ENCODE measurements around the gene DCLRE1B. TPM values are rescaled to one million over a fixed set of nuclear protein-coding genes. Genes with fewer than 3 reads are reported as not detected.
A peak's percentile ranks its signal among the peaks of the same experiment; 100 is the strongest.

DCLRE1B gene
- total and polyA plus RNA-seq, 9 of the 15 experiments (the other 6 are each of a cell fraction or from before 2014, with no cell fraction given): 10.6 to 28.8 (median 17.2) TPM

GRCh38 chr1:113871597-113872113 is 33.5 kb upstream of the DCLRE1B start, which contains the start of gene PTPN22 (continued):
- TF ChIP-seq NR0B1 (IDR thresholded peaks at IDR 0.05; ENCODE audit: partially characterized antibody) (no peak), CC2D1A (IDR thresholded peaks at IDR 0.05) (peak; percentile 47; the same call in 1 of the 2 replicates), KDM4B (IDR thresholded peaks at IDR 0.05; ENCODE audit: borderline replicate concordance in 2 of 2, low read depth in 1 of 2) (no peak), OTX1 (CRISPR knock-in tag; IDR thresholded peaks at IDR 0.05) (no peak), SMAD2 (IDR thresholded peaks at IDR 0.05; ENCODE audit: low read depth, low read length) (no peak), RBM39 (optimal IDR thresholded peaks at IDR 0.05; ENCODE audit: low read depth, low read length) (no peak), ZBTB33 (CRISPR knock-in tag; IDR thresholded peaks at IDR 0.05) (peak; percentile 52; the same call in 1 of the 2 replicates), PTTG1 (tag; IDR thresholded peaks at IDR 0.05; ENCODE audit: low read depth) (no peak), SAFB (IDR thresholded peaks at IDR 0.05; ENCODE audit: borderline replicate concordance, low read depth, low read length) (no peak), FOXP1 (CRISPR knock-in tag; IDR thresholded peaks at IDR 0.05) (no peak), CHD1 (IDR thresholded peaks at IDR 0.05; ENCODE audit: low read length) (no peak), SNIP1 (IDR thresholded peaks at IDR 0.05; ENCODE audit: low read depth) (no peak), NR3C1 (CRISPR knock-in tag; IDR thresholded peaks at IDR 0.05) (no peak), ZNF785 (CRISPR knock-in tag; IDR thresholded peaks at IDR 0.05) (no peak), NFXL1 (CRISPR knock-in tag; IDR thresholded peaks at IDR 0.05) (no peak), HNRNPL (IDR thresholded peaks at IDR 0.05; ENCODE audit: low read depth, low read length) (no peak), NR2C2 (CRISPR knock-in tag; IDR thresholded peaks at IDR 0.05) (no peak), NR2C2 (tag; IDR thresholded peaks at IDR 0.05) (peak; percentile 63; the same call in 1 of the 2 replicates)
- TF ChIP-seq, protein P1, sequence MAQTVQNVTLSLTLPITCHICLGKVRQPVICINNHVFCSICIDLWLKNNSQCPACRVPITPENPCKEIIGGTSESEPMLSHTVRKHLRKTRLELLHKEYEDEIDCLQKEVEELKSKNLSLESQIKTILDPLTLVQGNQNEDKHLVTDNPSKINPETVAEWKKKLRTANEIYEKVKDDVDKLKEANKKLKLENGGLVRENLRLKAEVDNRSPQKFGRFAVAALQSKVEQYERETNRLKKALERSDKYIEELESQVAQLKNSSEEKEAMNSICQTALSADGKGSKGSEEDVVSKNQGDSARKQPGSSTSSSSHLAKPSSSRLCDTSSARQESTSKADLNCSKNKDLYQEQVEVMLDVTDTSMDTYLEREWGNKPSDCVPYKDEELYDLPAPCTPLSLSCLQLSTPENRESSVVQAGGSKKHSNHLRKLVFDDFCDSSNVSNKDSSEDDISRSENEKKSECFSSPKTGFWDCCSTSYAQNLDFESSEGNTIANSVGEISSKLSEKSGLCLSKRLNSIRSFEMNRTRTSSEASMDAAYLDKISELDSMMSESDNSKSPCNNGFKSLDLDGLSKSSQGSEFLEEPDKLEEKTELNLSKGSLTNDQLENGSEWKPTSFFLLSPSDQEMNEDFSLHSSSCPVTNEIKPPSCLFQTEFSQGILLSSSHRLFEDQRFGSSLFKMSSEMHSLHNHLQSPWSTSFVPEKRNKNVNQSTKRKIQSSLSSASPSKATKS (CRISPR knock-in tag; IDR thresholded peaks at IDR 0.05): no peak
- TF ChIP-seq, protein P2, sequence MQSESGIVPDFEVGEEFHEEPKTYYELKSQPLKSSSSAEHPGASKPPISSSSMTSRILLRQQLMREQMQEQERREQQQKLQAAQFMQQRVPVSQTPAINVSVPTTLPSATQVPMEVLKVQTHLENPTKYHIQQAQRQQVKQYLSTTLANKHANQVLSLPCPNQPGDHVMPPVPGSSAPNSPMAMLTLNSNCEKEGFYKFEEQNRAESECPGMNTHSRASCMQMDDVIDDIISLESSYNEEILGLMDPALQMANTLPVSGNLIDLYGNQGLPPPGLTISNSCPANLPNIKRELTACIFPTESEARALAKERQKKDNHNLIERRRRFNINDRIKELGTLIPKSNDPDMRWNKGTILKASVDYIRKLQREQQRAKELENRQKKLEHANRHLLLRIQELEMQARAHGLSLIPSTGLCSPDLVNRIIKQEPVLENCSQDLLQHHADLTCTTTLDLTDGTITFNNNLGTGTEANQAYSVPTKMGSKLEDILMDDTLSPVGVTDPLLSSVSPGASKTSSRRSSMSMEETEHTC (IDR thresholded peaks at IDR 0.05): no peak; the same call in 1 of the 2 replicates
- TF ChIP-seq, protein P3, sequence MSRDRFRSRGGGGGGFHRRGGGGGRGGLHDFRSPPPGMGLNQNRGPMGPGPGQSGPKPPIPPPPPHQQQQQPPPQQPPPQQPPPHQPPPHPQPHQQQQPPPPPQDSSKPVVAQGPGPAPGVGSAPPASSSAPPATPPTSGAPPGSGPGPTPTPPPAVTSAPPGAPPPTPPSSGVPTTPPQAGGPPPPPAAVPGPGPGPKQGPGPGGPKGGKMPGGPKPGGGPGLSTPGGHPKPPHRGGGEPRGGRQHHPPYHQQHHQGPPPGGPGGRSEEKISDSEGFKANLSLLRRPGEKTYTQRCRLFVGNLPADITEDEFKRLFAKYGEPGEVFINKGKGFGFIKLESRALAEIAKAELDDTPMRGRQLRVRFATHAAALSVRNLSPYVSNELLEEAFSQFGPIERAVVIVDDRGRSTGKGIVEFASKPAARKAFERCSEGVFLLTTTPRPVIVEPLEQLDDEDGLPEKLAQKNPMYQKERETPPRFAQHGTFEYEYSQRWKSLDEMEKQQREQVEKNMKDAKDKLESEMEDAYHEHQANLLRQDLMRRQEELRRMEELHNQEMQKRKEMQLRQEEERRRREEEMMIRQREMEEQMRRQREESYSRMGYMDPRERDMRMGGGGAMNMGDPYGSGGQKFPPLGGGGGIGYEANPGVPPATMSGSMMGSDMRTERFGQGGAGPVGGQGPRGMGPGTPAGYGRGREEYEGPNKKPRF (IDR thresholded peaks at IDR 0.05; ENCODE audit: low read depth, low read length): no peak

Measured in K562 (cell line).